Caco-2 (cell line): ENCODE data around the gene DTYMK. TPM values are rescaled to one million over a fixed set of nuclear protein-coding genes. Genes with fewer than 3 reads are reported as not detected.

Source experiments
- BruUV-seq: library from RNA; stranded (reverse); fragments of 400-500 nt; replicated peaks from 2 replicates; lab custom pipeline; 2021; lab: Mats Ljungman, UMichigan
- CTCF ChIA-PET: fragments of 300-600 bp; sonication (Branson Sonifier 250); formaldehyde crosslinking; loops from one replicate; lab custom pipeline; 2022; ENCODE audit warnings: antibody characterized with exemption; lab: Charles Lee
- POLR2A ChIA-PET: fragments of 300-600 bp; sonication (Branson Sonifier 250); formaldehyde crosslinking; loops from one replicate; lab custom pipeline; 2022; ENCODE audit warnings: antibody characterized with exemption; lab: Charles Lee
- DNase-seq, 2 experiments: peaks; one replicate each; pipeline versions ENCODE4 v3.0.0 to v3.0.0-alpha.2; 2020 to 2022
- H3K27me3 ChIP-seq: replicated peaks from 2 replicates; pipeline ENCODE4 v1.6.0; 2011; ENCODE audit warnings: low read length; ENCODE audit not compliant: control insufficient read depth, insufficient read depth
- H3K36me3 ChIP-seq: 2 replicates; pipeline ENCODE4 v1.5.1; 2011; ENCODE audit warnings: low read length; ENCODE audit not compliant: control insufficient read depth, insufficient read depth
- H3K4me1 ChIP-seq: fragments of 250-450 bp; sonication (Bioruptor Pico); 2 replicates; pipeline ENCODE4 v1.5.1; 2020; ENCODE audit warnings: mild to moderate bottlenecking
- H3K4me3 ChIP-seq: 2 replicates; pipeline ENCODE4 v1.5.1; 2011; ENCODE audit warnings: low read depth, mild to moderate bottlenecking, control low read depth, low read length
- H3K9me3 ChIP-seq: fragments of 250-450 bp; sonication (Bioruptor Pico); 2 replicates; pipeline ENCODE4 v1.5.1; 2020; ENCODE audit warnings: mild to moderate bottlenecking, moderate library complexity
- H3K27ac Mint-ChIP-seq: one replicate; pipeline ENCODE4 v1.8.0; 2022; ENCODE audit warnings: mixed read lengths; ENCODE audit not compliant: unreplicated experiment
- H3K27me3 Mint-ChIP-seq: one replicate; pipeline ENCODE4 v1.8.0; 2022; ENCODE audit warnings: mixed read lengths; ENCODE audit not compliant: insufficient read depth, unreplicated experiment
- H3K36me3 Mint-ChIP-seq: one replicate; pipeline ENCODE4 v1.8.0; 2022; ENCODE audit warnings: mild to moderate bottlenecking, mixed read lengths; ENCODE audit not compliant: insufficient read depth, unreplicated experiment
- H3K4me1 Mint-ChIP-seq: one replicate; pipeline ENCODE4 v1.8.0; 2022; ENCODE audit warnings: low read depth, mixed read lengths; ENCODE audit not compliant: unreplicated experiment
- H3K4me3 Mint-ChIP-seq: one replicate; pipeline ENCODE4 v1.8.0; 2022; ENCODE audit warnings: mild to moderate bottlenecking, moderate library complexity, mixed read lengths; ENCODE audit not compliant: unreplicated experiment
- H3K9me3 Mint-ChIP-seq: one replicate; pipeline ENCODE4 v1.8.0; 2022; ENCODE audit warnings: mixed read lengths; ENCODE audit not compliant: unreplicated experiment
- CTCF ChIP-seq, 2 experiments: fragments of 200-600 bp in 1 of 2; IDR thresholded peaks; 1 replicate in 1 of 2; 2 replicates in 1 of 2; pipeline versions ENCODE4 v1.5.1 to v1.8.0; 2011 to 2022; ENCODE audit warnings: antibody characterized with exemption in 1 of 2, control low read depth in 1 of 2, inconsistent platforms in 1 of 2, low read depth in 1 of 2, low read length in 1 of 2, mild to moderate bottlenecking in 1 of 2, moderate library complexity in 1 of 2; ENCODE audit not compliant: insufficient read depth in 1 of 2, severe bottlenecking in 1 of 2, unreplicated experiment in 1 of 2
- intact Hi-C: fragments of 100-400 bp; cut with micrococcal nuclease; formaldehyde crosslinking; loops from one replicate; pipeline ENCODE4 v1.10.0; 2022; ENCODE audit not compliant: unreplicated experiment
- total RNA-seq: library from RNA; stranded (reverse); gene quantifications from 2 replicates; pipeline ENCODE4 v1.2.3, GENCODE V29; 2022

Gene DTYMK
- total RNA-seq, 1 experiment from 2014 or later: 68.4 TPM

- H3K4me3 Mint-ChIP-seq: peak overlapping the region; percentile 85
- peaks cover 9% of the 10 kb centered on the region for H3K4me1 Mint-ChIP-seq
- H3K4me3 ChIP-seq: peak overlapping the region; percentile 67
- POLR2A ChIA-PET: no interaction called here
- H3K27ac Mint-ChIP-seq: peak overlapping the region; percentile 72
- no peaks in the 10 kb centered on the region; the same call in 1 of the 2 replicates for H3K9me3 ChIP-seq
- H3K9me3 Mint-ChIP-seq: no peaks in the 10 kb centered on the region
- CTCF ChIA-PET: interaction anchor here (0.6 kb wide), 1 partner anchor 525 kb away, joined by 4 read pairs; no protein-coding TSS in a partner anchor
- DNase-seq: peak in 1 of 2 experiments; percentile 35
- TF ChIP-seq CTCF (IDR thresholded peaks at IDR 0.05; ENCODE audit: insufficient read depth in 1 of 2, low read depth in 1 of 2, low read length in 1 of 2, severe bottlenecking in 1 of 2, unreplicated experiment in 1 of 2): no peak
- no peaks in the 10 kb centered on the region for H3K27me3 ChIP-seq
- TSS peak; percentile 47 for BruUV-seq
- H3K27me3 Mint-ChIP-seq: no peaks in the 10 kb centered on the region
- peaks cover 4% of the 10 kb centered on the region for H3K36me3 ChIP-seq
- intact Hi-C loops: no loop called here
- no peaks in the 10 kb centered on the region for H3K4me1 ChIP-seq
- H3K36me3 Mint-ChIP-seq: peaks cover 35% of the 10 kb centered on the region
Observed at GRCh38 chr2:241637795-241638660, 48.6 kb downstream of the DTYMK start.

GRCh38 chr2:241637018-241637794 lies 49.4 kb downstream of the DTYMK start, which contains the start of the genes ATG4B and THAP4:
ATG4B (plus strand) TSS chr2:241637693; CDS start chr2:241637715, 22 bp downstream.
THAP4 (minus strand) TSS chr2:241637158; CDS start chr2:241637017, 141 bp downstream.
- TF ChIP-seq CTCF (IDR thresholded peaks at IDR 0.05; ENCODE audit: insufficient read depth in 1 of 2, low read depth in 1 of 2, low read length in 1 of 2, severe bottlenecking in 1 of 2, unreplicated experiment in 1 of 2): no peak
- Mint-ChIP-seq H3K4me1 (peaks cover 9% of the 10 kb centered on the region), H3K4me3 (peak within 1 kb of the TSS; percentile 85), H3K9me3 (no peaks in the 10 kb centered on the region), H3K36me3 (peaks cover 41% of the 10 kb centered on the region), H3K27ac (peak within 1 kb of the TSS; percentile 72), H3K27me3 (no peaks in the 10 kb centered on the region)
- ChIA-PET POLR2A (no interaction called here), CTCF (no interaction called here)
- peak within 1 kb of the TSS; percentile 67 for H3K4me3 ChIP-seq
- H3K4me1 ChIP-seq: no peaks in the 10 kb centered on the region
- peaks cover 5% of the 10 kb centered on the region for H3K36me3 ChIP-seq
- intact Hi-C loops: no loop called here
- no peaks in the 10 kb centered on the region for H3K27me3 ChIP-seq
- no peaks in the 10 kb centered on the region; the same call in 1 of the 2 replicates for H3K9me3 ChIP-seq
- BruUV-seq: no TSS peak
- DNase-seq: peak; percentile 79 to 83
